K562 (cell line): Measurements from ENCODE around the gene GPM6B. TPM values are rescaled to one million over a fixed set of nuclear protein-coding genes. Genes with fewer than 3 reads are reported as not detected.

Source experiments
- ATAC-seq: fragments of 200-7000 bp; cut with Tn5 transposase; 3 replicates; pipeline ENCODE4 v1.9.1; 2020; ENCODE audit warnings: moderate library complexity
- BruUV-seq: library from RNA; stranded (reverse); fragments of 400-500 nt; replicated peaks from 2 replicates; lab custom pipeline; 2021; lab: Mats Ljungman, UMichigan
- CTCF ChIA-PET: fragments of 300-600 bp; formaldehyde crosslinking; extraction: SDS; loops from one replicate; lab custom pipeline; 2021; ENCODE audit warnings: low intra/inter-chr PET ratio; lab: Yijun Ruan, JAX
- POLR2A ChIA-PET: fragments of 300-600, 350-650 bp; sonication (Branson Sonifier 250); formaldehyde crosslinking; extraction: SDS; loops from one replicate; lab custom pipeline; 2021; ENCODE audit warnings: antibody characterized with exemption, inconsistent platforms; lab: Yijun Ruan, JAX
- DNase-seq, 4 experiments: peaks; one replicate each; pipeline versions ENCODE4 v3.0.0 to v3.0.0-alpha.2; 2011 to 2018; ENCODE audit warnings: low spot score in 3 of 4, mixed read lengths in 3 of 4; ENCODE audit errors: extremely low read depth in 1 of 4
- FAIRE-seq: peaks from 2 replicates; lab custom pipeline; 2011; peaks lifted over from hg19 to GRCh38; lab: Jason Lieb, UNC
- H2AFZ ChIP-seq: 2 replicates; pipeline ENCODE4 v1.6.0; 2011; ENCODE audit warnings: low read depth, low read length, control low read depth, inconsistent platforms
- H3K27ac ChIP-seq: fragments of 200-600 bp; 3 replicates; pipeline ENCODE4 v1.8.0; 2011; ENCODE audit warnings: low read depth, mild to moderate bottlenecking, control low read depth, inconsistent platforms, low read length, moderate library complexity, mixed read lengths; ENCODE audit errors: extremely low read depth
- H3K27me3 ChIP-seq, 2 experiments: fragments of 300-600 bp in 1 of 2; 2 replicates in 1 of 2; 3 replicates in 1 of 2; pipeline versions ENCODE4 v1.6.0 to v1.8.0; 2011; ENCODE audit warnings: inconsistent platforms in 2 of 2, low read length in 2 of 2, mild to moderate bottlenecking in 1 of 2, mixed read lengths in 1 of 2, moderate library complexity in 1 of 2; ENCODE audit not compliant: control insufficient read depth in 2 of 2, insufficient read depth in 2 of 2
- H3K36me3 ChIP-seq: fragments of 300-600 bp; 3 replicates; pipeline ENCODE4 v1.8.0; 2011; ENCODE audit warnings: mild to moderate bottlenecking, low read length, inconsistent platforms; ENCODE audit not compliant: control insufficient read depth, insufficient read depth
- H3K4me1 ChIP-seq, 2 experiments: fragments of 200-600 bp in 1 of 2; replicated peaks in 1 of 2; 2 replicates in 1 of 2; 3 replicates in 1 of 2; pipeline versions ENCODE4 v1.5.1 to v1.8.0; 2011; ENCODE audit warnings: inconsistent platforms in 2 of 2, low read length in 2 of 2, mild to moderate bottlenecking in 1 of 2, mixed read lengths in 1 of 2, moderate library complexity in 1 of 2; ENCODE audit not compliant: control insufficient read depth in 2 of 2, insufficient read depth in 2 of 2
- H3K4me2 ChIP-seq: 2 replicates; pipeline ENCODE4 v1.6.1; 2011; ENCODE audit warnings: low read length, control low read depth, inconsistent platforms, mixed read lengths; ENCODE audit not compliant: insufficient read depth
- H3K4me3 ChIP-seq: fragments of 200-600 bp; sonication (generic), shearing (Covaris generic); 2 replicates; pipeline ENCODE4 v1.5.1; 2016; ENCODE audit warnings: control low read depth, inconsistent platforms
- H3K79me2 ChIP-seq: fragments of 200-600 bp; 3 replicates; pipeline ENCODE4 v1.8.0; 2011; ENCODE audit warnings: low read length, inconsistent platforms; ENCODE audit not compliant: control insufficient read depth, insufficient read depth
- H3K9ac ChIP-seq, 2 experiments: 2 replicates each; pipeline versions ENCODE4 v1.6.0 to v1.6.1; 2011; ENCODE audit warnings: low read depth in 2 of 2, low read length in 2 of 2, control low read depth in 1 of 2, inconsistent platforms in 1 of 2, mild to moderate bottlenecking in 1 of 2, mixed read lengths in 1 of 2; ENCODE audit not compliant: insufficient read depth in 1 of 2
- H3K9me1 ChIP-seq: one replicate; pipeline ENCODE4 v1.6.0; 2011; ENCODE audit warnings: inconsistent platforms, mild to moderate bottlenecking, low read length, moderate library complexity; ENCODE audit not compliant: control insufficient read depth, insufficient read depth
- H3K9me3 ChIP-seq: replicated peaks from 2 replicates; pipeline ENCODE4 v1.5.1; 2011; ENCODE audit warnings: low read depth, low read length, inconsistent platforms; ENCODE audit not compliant: control insufficient read depth, insufficient read depth
- H4K20me1 ChIP-seq: replicated peaks from 2 replicates; pipeline ENCODE4 v1.6.1; 2011; ENCODE audit warnings: low read length, inconsistent platforms, mixed read lengths; ENCODE audit not compliant: control insufficient read depth, insufficient read depth
- E2F6 ChIP-seq, 2 experiments: IDR thresholded peaks; 2 replicates each; pipeline ENCODE4 v1.6.1; 2011; ENCODE audit warnings: borderline replicate concordance in 1 of 2, control low read depth in 1 of 2, low read depth in 1 of 2, low read length in 1 of 2, mild to moderate bottlenecking in 1 of 2, mixed read lengths in 1 of 2, moderate library complexity in 1 of 2; ENCODE audit not compliant: insufficient read depth in 1 of 2, insufficient read length in 1 of 2, poor library complexity in 1 of 2, severe bottlenecking in 1 of 2; ENCODE audit errors: extremely low read depth in 1 of 2
- ETV5 ChIP-seq: sonication (generic); formaldehyde crosslinking; IDR thresholded peaks from 2 replicates; pipeline ENCODE4 v1.4.0; 2020; ENCODE audit warnings: low read depth, mild to moderate bottlenecking, missing genetic modification reagents
- FOXJ2 ChIP-seq: fragments of 200-800 bp; sonication (Bioruptor generic); IDR thresholded peaks from 2 replicates; pipeline ENCODE4 v1.6.1; 2016; ENCODE audit warnings: missing genetic modification characterization, missing compliant biosample characterization
- GATA2 ChIP-seq: sonication (generic); formaldehyde crosslinking; IDR thresholded peaks from 2 replicates; pipeline ENCODE4 v1.4.0; 2020; ENCODE audit warnings: mild to moderate bottlenecking, missing genetic modification reagents
- HES1 ChIP-seq: fragments of 450-650 bp; IDR thresholded peaks from 2 replicates; pipeline ENCODE4 v1.6.1; 2016; ENCODE audit warnings: low read depth, mild to moderate bottlenecking, moderate library complexity
- KHSRP ChIP-seq: fragments of 450-650 bp; IDR thresholded peaks from 2 replicates; pipeline ENCODE4 v1.6.1; 2017
- NCOA1 ChIP-seq: fragments of 450-650 bp; IDR thresholded peaks from 2 replicates; pipeline ENCODE4 v1.6.1; 2016; ENCODE audit warnings: low read depth
- RBM14 ChIP-seq: fragments of 200-400 bp; formaldehyde crosslinking; IDR thresholded peaks from 2 replicates; pipeline ENCODE4 v1.6.1; 2018; ENCODE audit warnings: low read depth, mild to moderate bottlenecking, low read length, moderate library complexity, borderline replicate concordance; ENCODE audit not compliant: insufficient read depth
- TAL1 ChIP-seq: fragments of 450-650 bp; IDR thresholded peaks from 2 replicates; pipeline ENCODE4 v1.6.1; 2016; ENCODE audit warnings: mild to moderate bottlenecking
- WGBS: fragments of 100-300 bp; shearing (Covaris generic); methylation state at CpG from one replicate; pipeline ENCODE4 v1.1.6; 2016; ENCODE audit warnings: low coverage, mixed read lengths; ENCODE audit not compliant: insufficient coverage; ENCODE audit errors: missing lambda C conversion rate; 5-methylcytosine and 5-hydroxymethylcytosine counted together
- in situ Hi-C: fragments of 300-500 bp; cut with MboI; formaldehyde crosslinking; loops from 4 replicates; pipeline ENCODE4 v1.15.0; 2018; ENCODE audit warnings: inconsistent platforms, mixed read lengths
- intact Hi-C: fragments of 100-400 bp; cut with micrococcal nuclease; formaldehyde crosslinking; loops from 2 replicates; pipeline ENCODE4 v1.14.2; 2022
- polyA plus RNA-seq, 8 experiments: library from polyadenylated mRNA; depleted of rRNA in 4 of 8; stranded (reverse) in 5 of 8; unstranded in 3 of 8; fragments of >200 nt; fragmentation: Nextera tagmentation in 2 of 8; fragmentation: Illumina TruSeq in 1 of 8; extraction: Ambion mirVana in 2 of 8; extraction: Trizol in 1 of 8; gene quantifications; 2 replicates each; pipeline versions ENCODE4 v1.2.1 to v1.2.3, GENCODE V29; 2011 to 2014; ENCODE audit warnings: inconsistent platforms in 1 of 8, missing spikeins in 1 of 8
- total RNA-seq, 7 experiments: library from RNA; depleted of rRNA in 6 of 7; stranded (reverse); fragments of >200 nt in 6 of 7; fragmentation: Illumina TruSeq in 2 of 7; extraction: Trizol in 2 of 7; gene quantifications; 2 replicates each; pipeline versions ENCODE4 v1.2.1 to v1.2.3, GENCODE V29; 2011 to 2021; ENCODE audit warnings: low replicate concordance in 1 of 7

Gene GPM6B
- total and polyA plus RNA-seq, 9 of the 15 experiments (the other 6 are each of a cell fraction or from before 2014, with no cell fraction given), result 0.14 to 0.32 TPM; not detected in 7

GRCh38 chrX:13828392-13828791 lies 11.5 kb upstream of the GPM6B start:
- BruUV-seq, result no TSS peak
- TF ChIP-seq NCOA1 (no peak), KHSRP (no peak), E2F6 (IDR thresholded peaks at IDR 0.05; ENCODE audit: borderline replicate concordance in 1 of 2, extremely low read depth in 1 of 2, insufficient read depth in 1 of 2, insufficient read length in 1 of 2, low read depth in 1 of 2, low read length in 1 of 2, poor library complexity in 1 of 2, severe bottlenecking in 1 of 2) (no peak), TAL1 (no peak), RBM14 (no peak), ETV5 (no peak), GATA2 (CRISPR knock-in tag) (no peak), HES1 (no peak), FOXJ2 (tag) (no peak)
- TF ChIP-seq, all 486 proteins: peak for 0
- H3K27me3 ChIP-seq, result peaks cover 0 to 26% of the 10 kb centered on the region in 2 experiments; a peak in 3 of 5 replicates
- H3K9me3 ChIP-seq, result no peaks in the 10 kb centered on the region
- intact Hi-C loops (no loop called here), in situ Hi-C loops (no loop called here)
- H3K9me1 ChIP-seq, result no peaks in the 10 kb centered on the region
- ChIA-PET CTCF (no interaction called here), POLR2A (no interaction called here)
- no peaks in the 10 kb centered on the region for H3K4me1 ChIP-seq
- no peak overlapping the region for H3K4me3 ChIP-seq
- DNase-seq (no peak), FAIRE-seq (no peak), ATAC-seq (no peak)
- H3K27ac ChIP-seq, result no peak overlapping the region
- 0% methylated on average over 3 of the region's 4 CpGs for WGBS
- no peak overlapping the region for H3K9ac ChIP-seq
- no peaks in the 10 kb centered on the region for H4K20me1 ChIP-seq
- no peak overlapping the region for H3K4me2 ChIP-seq
- H2AFZ ChIP-seq, result no peak overlapping the region
- no peaks in the 10 kb centered on the region for H3K79me2 ChIP-seq
- no peaks in the 10 kb centered on the region for H3K36me3 ChIP-seq
